DLD1 (cell line): Measurements from ENCODE around the gene MRPS23.

Experiments
- in situ Hi-C: cut with HindIII; loops from 2 replicates; pipeline ENCODE4 v1.10.0; 2017; ENCODE audit warnings: low sequenced_read_pairs

Gene MRPS23

GRCh38 chr17:57838857-57839570 is 10.8 kb downstream of the MRPS23 start:
- in situ Hi-C loops = no loop called here

- in situ Hi-C loops = no loop called here
These were observed 11.4 kb downstream of the MRPS23 start for GRCh38 chr17:57838453-57838852.

GRCh38 chr17:57835333-57835900 is 14.4 kb downstream of the MRPS23 start:
- in situ Hi-C loops = no loop called here

- in situ Hi-C loops = no loop called here
These were observed 15.6 kb downstream of the MRPS23 start for GRCh38 chr17:57834146-57834741.

- in situ Hi-C loops = no loop called here
These were observed 16.5 kb downstream of the MRPS23 start for GRCh38 chr17:57833179-57833939.

- in situ Hi-C loops = no loop called here
These were observed 17.3 kb downstream of the MRPS23 start for GRCh38 chr17:57832314-57833178.

- in situ Hi-C loops = no loop called here
These were observed 19.0 kb downstream of the MRPS23 start for GRCh38 chr17:57830880-57831279.

GRCh38 chr17:57823469-57824401 is 26.1 kb downstream of the MRPS23 start:
- in situ Hi-C loops = no loop called here

GRCh38 chr17:57819867-57820266 is 30.0 kb downstream of the MRPS23 start:
- in situ Hi-C loops = no loop called here

GRCh38 chr17:57819285-57819684 is 30.6 kb downstream of the MRPS23 start:
- in situ Hi-C loops = no loop called here

- in situ Hi-C loops = no loop called here
These were observed 31.8 kb downstream of the MRPS23 start for GRCh38 chr17:57818066-57818465.

- in situ Hi-C loops = no loop called here
These were observed 32.5 kb downstream of the MRPS23 start for GRCh38 chr17:57817299-57817698.

GRCh38 chr17:57814421-57814820 is 35.4 kb downstream of the MRPS23 start:
- in situ Hi-C loops = no loop called here

- in situ Hi-C loops = no loop called here
These were observed 38.1 kb downstream of the MRPS23 start for GRCh38 chr17:57811638-57812280.

GRCh38 chr17:57810721-57811637 is 38.9 kb downstream of the MRPS23 start:
- in situ Hi-C loops = no loop called here

- in situ Hi-C loops = no loop called here
These were observed 40.0 kb downstream of the MRPS23 start for GRCh38 chr17:57809879-57810278.

- in situ Hi-C loops = no loop called here
These were observed 41.0 kb downstream of the MRPS23 start for GRCh38 chr17:57808882-57809281.
